ENCODE data around the gene CSNK1D.

The CSNK1D gene

GRCh38 chr17:82238472-82239201, 34.9 kb downstream of the CSNK1D start:
- peak; percentile 80 for DNase-seq

- no peak for DNase-seq
Observed at GRCh38 chr17:82237746-82238471, 35.6 kb downstream of the CSNK1D start.

- no peak for DNase-seq
Observed at GRCh38 chr17:82237083-82237745, 36.3 kb downstream of the CSNK1D start.

GRCh38 chr17:82236142-82236971, 37.1 kb downstream of the CSNK1D start:
- peak; percentile 76 for DNase-seq

GRCh38 chr17:82235775-82236141, 37.7 kb downstream of the CSNK1D start:
- no peak for DNase-seq

- no peak for DNase-seq
Observed at GRCh38 chr17:82235056-82235774, 38.3 kb downstream of the CSNK1D start.

- no peak for DNase-seq
Observed at GRCh38 chr17:82234211-82235055, 39.1 kb downstream of the CSNK1D start.

- DNase-seq, result no peak
Observed at GRCh38 chr17:82232876-82233785, 40.4 kb downstream of the CSNK1D start.

- DNase-seq, result no peak
Observed at GRCh38 chr17:82232322-82232820, 41.1 kb downstream of the CSNK1D start.

GRCh38 chr17:82231562-82232321, 41.8 kb downstream of the CSNK1D start:
- peak; percentile 42 for DNase-seq

- DNase-seq, result no peak
Observed at GRCh38 chr17:82231312-82231561, 42.3 kb downstream of the CSNK1D start.

GRCh38 chr17:82230609-82231311, 42.7 kb downstream of the CSNK1D start:
- DNase-seq, result peak; percentile 73

GRCh38 chr17:82229698-82230608, 43.5 kb downstream of the CSNK1D start:
- no peak for DNase-seq

GRCh38 chr17:82228842-82229697, 44.4 kb downstream of the CSNK1D start, which contains the start of gene SLC16A3:
TSS of gene SLC16A3 (plus strand) at chr17:82229042. CDS start at chr17:82236009, 6,967 bp downstream.
- DNase-seq, result peak; percentile 79

- DNase-seq, result peak; percentile 75
Observed at GRCh38 chr17:82228278-82228841, 45.1 kb downstream of the CSNK1D start.

GRCh38 chr17:82227629-82228277, 45.7 kb downstream of the CSNK1D start:
- DNase-seq, result no peak

Data from CD4-positive, alpha-beta T cell treated with Interleukin-21 for 1 hour (primary cell).